Measurements from ENCODE around the gene DIDO1.

Gene DIDO1

DNA sequence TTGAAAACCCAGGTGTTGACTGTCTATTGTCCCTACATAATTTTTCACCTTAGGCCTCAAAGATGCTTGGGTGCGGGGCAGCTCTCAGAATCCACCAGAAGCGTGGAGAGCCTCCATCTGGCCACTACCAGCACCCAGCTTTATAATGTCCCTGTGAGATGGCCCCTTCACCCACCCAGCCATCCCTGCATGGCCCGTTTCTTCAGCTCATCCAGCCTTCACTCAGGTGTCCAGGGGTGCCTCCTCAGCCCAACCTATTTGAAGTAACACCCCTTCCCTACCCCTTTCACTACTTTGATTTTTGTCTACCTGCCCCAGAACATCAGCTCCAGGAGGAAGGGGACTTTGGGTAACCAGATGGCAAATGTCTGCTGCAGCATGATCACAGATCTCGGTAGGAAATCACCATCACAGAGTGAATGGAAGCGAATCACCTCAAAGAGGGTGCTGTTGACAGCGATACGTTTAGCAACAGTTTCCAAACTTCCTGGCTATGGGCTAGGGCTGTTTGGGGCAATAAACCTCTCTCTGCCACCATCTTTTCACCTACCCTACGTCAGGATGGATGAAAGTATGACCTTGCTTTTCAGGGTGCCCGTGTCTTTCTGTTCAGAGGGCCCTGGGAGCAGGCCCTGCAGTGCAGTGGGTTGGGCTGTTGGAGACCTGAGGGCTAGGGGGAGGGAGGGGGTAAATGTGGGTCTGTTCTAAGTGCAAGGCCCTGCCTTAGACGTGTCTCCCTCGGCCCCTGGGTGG lies 25.0 kb upstream of the DIDO1 start:
- no peak for DNase-seq (ENCODE audit: low read depth in 3 of 3)

DNA sequence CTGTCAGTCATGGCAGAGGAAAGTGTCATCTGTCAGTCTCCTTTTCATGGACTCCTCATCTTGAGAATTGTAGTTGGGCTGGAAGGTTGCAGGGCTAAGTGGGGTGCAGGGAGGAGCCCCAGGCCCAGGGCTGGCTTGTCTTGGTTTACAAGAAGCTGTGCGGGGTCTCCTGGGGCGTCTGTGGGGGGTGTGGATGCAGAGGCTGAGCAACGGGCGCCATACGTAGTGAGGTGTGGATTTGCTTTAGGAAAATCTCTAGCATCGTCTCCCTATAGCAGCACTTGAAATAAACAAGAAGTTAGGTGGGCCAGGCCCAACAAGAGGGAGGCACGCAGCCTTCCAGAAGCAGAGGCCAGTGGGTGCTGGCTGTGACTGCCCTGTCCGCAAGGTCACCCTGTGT lies 24.4 kb upstream of the DIDO1 start:
- no peak for DNase-seq (ENCODE audit: low read depth in 3 of 3)

DNA sequence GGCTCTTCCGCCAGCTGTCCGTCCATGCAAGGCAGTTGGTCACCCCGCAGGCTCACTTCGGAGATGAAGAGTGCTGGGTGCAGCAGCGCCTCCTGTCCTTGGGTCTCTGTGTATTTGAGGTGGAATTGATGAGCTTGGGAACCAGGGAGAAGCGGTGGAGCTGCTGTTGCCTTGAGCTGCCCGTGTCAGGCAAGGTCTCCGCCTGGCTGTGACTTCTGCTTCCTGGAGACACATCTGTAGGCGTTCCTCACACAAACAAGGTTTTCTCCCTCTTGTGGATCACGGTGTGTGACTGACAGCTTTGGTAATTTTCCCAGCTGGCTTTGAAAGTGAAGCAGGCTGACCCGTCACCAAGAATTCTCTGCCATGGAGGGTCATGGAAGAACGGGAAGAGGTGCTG lies 23.7 kb upstream of the DIDO1 start:
- DNase-seq (ENCODE audit: low read depth in 3 of 3) = no peak

DNA sequence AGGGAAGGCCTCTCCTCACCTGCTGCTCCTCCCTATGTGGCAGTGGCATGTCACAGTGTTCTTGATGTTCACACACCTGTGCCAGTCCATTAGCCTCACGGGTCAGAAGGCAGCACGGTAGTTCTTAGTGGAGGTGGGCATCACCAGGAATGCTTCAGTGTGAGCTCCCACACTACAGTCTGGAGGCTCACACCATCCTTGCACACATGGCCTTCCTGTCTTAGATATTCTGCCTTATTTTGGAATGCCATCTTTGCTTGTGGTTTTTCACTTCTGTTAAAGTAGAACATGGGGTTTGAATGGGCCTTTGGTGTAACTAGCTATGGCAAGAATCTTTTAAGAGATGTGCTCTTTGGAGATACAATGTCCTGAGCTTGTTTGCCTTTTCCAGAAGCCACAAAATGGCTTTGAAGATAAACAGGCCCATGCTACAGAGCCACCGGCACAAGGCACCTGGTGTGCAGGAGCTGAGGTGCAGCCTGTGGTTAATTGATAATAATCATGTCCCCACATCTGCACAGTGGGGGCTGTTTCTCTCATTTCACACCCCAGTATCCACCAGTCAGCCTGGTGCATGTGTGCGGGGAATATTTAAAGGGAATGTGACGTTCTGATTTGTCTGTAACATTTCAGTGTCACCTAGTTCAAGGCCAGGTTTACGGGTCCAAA lies 23.0 kb upstream of the DIDO1 start:
- no peak for DNase-seq (ENCODE audit: low read depth in 3 of 3)

DNA sequence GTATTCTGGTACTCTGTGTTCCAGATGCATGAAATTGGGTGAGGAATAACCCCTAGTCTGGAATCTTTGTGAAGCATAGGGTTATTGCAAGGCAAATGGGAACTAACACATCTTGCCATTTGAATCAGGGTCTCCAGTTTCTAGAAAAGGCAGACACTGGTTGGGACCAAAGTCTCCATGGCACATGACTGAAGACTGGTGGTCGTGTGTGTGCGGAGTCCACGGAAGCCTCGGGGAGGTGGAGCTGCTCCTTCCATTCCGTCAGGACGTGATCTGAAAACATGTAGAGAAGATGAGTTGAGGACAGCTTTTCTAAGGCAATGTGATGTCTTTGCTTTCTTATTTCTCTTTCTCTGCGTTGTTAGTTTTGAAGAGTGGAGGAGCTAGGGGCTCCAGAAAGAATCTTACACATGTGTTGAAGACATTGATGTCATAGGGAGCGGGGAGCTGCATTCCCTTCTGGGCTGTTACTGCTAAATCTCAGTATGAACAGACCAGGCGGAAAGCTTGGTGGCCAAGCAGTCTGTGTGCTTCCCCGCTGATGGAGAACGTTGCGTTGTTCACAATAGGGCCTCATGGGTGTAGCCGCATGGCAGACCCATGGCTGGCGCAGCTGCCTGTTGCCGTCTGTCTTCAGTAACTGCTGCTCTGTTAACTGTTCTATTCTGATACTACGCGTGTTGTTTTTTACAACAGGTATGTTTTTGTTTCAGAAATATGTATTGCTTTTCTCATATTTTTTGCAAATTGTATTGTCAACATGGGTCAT lies 21.4 kb upstream of the DIDO1 start:
- DNase-seq (ENCODE audit: low read depth in 3 of 3) = no peak

DNA sequence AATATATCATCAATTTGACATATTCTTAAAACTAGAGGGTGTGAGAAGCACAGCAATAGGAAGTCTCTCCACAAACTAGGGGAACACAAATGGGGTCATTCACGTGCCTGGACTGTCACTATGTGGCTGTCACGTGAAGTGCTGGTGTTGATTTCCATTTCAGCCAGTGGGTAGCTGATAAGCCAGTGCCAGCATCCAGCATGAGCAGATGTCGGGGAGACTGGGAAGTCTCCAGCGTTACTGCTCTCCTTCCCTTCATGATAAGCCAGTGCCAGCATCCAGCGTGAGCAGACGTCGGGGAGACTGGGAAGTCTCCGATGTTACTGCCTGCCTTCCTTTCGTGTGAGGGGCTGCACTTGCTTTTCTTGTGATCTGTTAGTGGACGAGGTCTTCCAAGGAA lies 20.6 kb upstream of the DIDO1 start:
- no peak for DNase-seq (ENCODE audit: low read depth in 3 of 3)

DNA sequence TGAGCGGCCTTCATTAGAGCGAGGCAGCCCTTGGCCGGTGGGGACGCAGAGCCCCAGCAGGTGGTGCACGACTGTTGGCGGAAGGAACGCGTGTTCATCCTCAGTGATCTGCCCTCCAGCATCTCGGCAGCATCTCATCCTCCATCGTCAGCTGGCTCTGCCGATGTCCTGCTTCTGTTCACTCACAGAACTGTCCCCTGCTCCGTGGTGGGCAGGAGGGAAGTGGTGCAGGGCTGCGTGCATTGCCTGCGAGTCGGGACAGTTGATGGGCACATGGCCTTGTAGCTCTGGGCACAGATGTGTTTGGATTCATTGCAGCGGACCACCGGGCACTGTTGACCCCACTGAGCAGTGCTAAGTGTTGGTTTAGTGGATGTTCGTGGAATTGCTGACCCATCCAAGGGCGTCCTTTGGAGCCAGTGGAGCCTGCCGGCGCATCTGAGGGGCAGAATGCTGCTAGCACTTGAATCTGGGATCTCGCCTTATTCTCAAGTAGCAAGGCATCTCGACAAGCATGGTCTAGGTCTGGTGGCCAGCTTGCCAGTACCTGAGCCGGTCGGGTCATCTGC lies 19.6 kb upstream of the DIDO1 start:
- DNase-seq (ENCODE audit: low read depth in 3 of 3) = no peak

DNA sequence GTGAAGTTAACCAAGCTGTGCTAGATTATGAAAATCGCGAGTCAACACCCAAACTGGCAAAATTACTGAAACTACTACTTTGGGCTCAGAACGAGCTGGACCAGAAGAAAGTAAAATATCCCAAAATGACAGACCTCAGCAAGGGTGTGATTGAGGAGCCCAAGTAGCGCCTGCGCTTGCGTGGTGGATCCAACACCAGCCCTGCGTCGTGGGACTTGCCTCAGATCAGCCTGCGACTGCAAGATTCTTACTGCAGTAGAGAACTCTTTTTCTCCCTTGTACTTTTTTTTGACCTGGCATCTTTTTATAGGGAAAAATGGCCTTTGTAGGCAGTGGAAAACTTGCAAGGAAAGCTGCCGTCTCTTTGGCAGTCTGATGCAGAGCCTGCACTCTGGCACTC lies 18.4 kb upstream of the DIDO1 start:
- DNase-seq (ENCODE audit: low read depth in 3 of 3) = no peak

DNA sequence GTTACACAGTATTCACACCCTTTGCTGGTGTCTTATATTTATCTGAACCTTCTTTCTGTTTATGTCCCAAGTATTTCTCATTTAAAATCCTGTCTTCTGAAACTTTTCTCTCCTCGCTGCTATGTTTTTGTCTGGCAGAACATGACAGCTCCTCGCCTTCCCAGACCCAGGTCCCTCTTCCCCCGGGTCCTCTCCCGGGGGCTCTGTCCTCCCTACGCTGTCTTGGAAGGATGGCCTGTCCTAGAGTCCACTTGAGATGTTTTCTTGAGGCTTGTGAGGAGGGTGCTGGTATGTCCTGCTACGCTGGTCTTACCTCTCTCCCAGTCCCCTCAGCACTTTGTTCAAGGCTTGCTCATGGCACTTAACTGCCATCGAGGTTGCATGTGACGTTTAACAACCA lies 17.9 kb upstream of the DIDO1 start:
- no peak for DNase-seq (ENCODE audit: low read depth in 3 of 3)

DNA sequence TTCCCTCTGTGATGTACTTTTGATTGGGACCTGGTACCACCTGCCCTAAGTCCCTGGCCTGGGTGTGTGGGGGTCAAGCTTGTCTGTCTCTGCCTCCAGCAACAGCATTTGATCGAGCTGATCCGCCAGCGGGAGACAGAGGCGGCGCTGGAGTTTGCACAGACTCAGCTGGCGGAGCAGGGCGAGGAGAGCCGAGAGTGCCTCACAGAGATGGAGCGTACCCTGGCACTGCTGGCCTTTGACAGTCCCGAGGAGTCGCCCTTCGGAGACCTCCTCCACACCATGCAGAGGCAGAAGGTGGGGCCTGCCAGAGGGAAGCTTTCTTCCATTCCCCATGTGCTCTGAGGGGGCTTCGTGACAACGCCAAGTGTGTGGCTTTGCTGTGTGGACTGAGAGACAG lies 17.1 kb upstream of the DIDO1 start:
- DNase-seq (ENCODE audit: low read depth in 3 of 3) = no peak

DNA sequence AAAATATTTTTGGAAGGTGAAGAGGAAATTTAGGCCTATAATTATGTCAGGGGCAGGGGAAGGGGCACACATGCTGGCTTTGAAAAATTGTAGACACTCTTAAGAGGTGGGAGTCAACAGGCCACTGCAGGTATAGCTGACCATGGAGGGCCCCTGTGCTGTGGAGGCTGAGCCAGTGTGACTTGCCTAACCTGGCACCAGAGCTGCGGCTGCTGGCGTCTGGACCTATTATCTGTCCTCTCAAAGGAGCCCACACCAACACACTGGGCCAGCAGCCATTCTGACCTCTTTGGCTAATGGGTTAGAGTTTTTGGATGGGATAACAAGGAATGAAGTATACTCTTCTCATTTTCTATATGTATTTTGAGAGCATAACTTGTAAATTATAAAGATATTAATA lies 16.2 kb upstream of the DIDO1 start:
- DNase-seq (ENCODE audit: low read depth in 3 of 3) = no peak

DNA sequence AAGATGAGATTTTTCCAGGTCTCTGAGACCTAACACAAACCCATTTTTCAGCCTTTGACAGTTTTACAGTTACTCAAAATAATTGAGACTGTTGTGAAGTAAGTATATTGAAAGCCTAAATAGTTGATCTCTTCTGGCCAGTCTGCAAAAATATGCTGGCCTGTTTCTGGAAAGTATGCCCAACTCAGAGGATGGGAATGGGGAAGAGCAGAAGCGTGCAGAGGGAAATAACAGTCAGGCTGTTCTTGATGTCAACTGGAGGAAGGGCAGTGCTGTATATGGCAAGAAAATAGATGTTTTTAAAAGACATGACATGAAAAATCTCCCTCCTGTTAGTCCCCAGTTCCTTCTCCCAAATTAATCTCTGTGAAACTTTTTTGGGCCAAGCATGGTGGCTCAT lies 15.5 kb upstream of the DIDO1 start:
- no peak for DNase-seq (ENCODE audit: low read depth in 3 of 3)

DNA sequence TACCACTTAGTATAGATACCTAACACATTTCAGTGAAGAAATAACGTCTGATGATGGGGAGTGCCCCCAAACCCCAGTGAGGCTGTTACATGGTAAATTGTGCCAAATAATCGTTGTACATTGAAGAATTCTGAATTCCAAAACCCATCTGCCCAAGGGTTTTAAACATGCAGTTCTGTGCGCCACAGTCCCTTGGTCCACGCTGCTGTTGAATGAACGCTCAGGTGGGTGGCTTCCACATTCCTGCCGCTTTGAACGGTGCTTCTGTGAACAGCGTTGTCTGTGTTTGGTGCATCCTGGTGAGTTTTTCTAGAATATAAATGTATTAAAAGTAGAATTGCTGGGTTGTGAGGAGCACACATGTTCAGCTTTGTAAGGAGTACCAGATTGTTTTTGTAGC lies 14.6 kb upstream of the DIDO1 start:
- DNase-seq (ENCODE audit: low read depth in 3 of 3) = no peak

DNA sequence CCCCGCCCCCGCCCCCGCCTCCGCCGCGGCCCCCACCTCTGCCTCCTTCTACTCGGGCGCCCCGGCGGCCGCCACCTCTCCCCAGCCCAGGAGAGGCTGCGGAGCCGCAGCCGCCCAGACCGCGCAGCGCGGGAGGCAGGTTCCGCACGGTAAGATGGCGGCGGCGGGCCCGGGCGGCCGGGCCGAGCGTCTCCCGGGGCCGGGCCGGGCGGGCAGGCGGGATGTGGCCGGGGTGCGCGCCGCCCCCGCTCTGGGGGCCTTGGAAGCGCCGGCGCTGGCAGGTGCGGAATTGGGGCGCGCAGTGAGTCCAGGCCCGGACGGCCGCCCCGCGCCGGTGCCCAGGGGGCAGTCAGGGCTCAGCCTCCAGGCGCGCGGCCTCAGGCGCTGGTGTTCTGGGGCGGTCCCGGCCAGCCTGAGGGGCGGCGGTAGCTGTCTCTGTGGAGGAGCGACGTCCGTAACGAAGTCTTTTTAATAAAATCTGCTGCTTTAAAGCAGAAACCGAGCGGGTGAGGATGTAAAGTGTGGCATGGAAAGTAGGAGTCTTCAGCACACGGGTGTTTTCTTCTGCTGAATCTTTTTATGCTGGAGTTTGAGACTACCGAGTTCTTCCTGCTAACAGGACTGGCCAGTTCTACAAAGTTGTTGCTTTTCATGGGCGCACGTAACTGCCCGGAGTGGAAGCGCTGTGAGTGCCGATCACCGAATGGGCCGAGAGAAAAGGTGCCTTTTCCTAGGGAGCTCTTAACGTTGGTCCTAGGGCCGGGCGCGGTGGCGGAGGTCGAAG lies 12.0 kb upstream of the DIDO1 start, which contains the start of gene GID8:
GID8 (plus strand) TSS at position 43 of the 784 bp plus-strand sequence. CDS start 3,356 bp downstream, outside the sequence.
- no peak for DNase-seq (ENCODE audit: low read depth in 3 of 3)

DNA sequence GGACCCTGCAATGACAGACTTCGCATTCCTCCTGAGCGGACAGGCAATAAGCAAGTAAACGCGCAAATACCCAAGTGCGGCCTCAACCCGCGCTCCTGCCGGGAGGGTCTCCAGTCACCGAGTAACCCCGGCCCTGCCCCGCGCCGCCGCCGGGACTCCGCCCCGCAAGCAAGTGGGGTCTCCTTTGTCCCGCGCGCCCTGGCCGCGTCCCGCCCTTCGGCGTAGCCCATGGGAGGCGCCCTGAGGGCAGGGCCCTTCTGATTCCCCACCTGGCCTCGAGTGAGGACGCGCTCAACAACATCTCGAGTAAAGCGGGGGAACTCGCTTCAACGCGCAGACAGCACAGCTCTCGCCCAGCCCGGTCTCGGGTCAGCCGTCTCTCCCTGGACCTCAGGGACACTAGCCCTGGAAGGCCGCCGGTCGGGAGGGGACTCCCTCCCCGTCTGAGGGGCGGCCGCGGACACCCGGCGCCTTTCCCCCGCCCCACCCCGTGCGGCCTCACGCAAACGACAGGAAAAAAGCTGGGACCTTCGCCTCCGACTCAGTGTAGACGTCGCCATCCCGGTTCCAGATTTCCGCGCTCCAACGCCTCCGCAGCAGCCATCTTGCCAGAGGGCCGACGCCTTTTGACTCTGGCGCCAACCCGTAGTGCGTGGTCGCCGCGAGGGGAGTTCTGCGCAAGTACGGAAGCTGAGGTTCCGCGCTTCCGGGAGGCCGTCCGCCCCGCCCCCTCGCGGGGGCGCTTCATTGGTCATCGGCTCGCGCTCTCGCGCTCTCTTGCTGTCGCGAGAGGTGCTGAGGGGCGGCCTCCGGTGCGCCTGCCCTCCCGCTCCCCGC lies 11.2 kb upstream of the DIDO1 start:
- DNase-seq (ENCODE audit: low read depth in 3 of 3) = peak; percentile 93 to 96 (median 94)

DNA sequence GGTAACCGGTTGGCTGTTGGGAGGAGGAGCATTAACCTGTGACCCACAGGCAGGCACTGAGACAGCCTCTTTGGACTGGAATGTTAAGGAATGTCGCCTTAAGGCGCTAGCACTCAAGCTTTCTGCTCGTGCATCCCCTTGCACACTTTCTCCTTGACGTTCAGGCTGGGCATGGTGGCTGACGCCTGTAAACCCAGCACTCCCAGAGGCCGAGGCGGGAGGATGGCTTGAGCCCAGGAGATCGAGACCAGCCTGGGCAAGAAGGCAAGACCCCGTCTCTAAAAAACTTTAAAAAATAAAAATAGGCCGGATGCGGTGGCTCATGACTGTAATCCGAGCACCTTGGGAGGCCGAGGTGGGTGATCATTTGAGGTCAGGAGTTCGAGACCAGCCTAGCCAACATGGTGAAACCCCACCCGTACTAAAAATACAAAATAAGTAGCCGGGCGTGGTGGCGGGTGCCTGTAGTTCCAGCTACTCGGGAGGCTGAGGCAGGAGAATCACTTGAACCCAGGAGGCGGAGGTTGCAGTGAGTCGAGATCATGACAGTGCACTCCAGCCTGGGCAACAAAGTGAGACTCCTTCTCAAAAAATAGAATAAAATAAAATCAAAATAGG lies 9.8 kb upstream of the DIDO1 start:
- no peak for DNase-seq (ENCODE audit: low read depth in 3 of 3)

DNA sequence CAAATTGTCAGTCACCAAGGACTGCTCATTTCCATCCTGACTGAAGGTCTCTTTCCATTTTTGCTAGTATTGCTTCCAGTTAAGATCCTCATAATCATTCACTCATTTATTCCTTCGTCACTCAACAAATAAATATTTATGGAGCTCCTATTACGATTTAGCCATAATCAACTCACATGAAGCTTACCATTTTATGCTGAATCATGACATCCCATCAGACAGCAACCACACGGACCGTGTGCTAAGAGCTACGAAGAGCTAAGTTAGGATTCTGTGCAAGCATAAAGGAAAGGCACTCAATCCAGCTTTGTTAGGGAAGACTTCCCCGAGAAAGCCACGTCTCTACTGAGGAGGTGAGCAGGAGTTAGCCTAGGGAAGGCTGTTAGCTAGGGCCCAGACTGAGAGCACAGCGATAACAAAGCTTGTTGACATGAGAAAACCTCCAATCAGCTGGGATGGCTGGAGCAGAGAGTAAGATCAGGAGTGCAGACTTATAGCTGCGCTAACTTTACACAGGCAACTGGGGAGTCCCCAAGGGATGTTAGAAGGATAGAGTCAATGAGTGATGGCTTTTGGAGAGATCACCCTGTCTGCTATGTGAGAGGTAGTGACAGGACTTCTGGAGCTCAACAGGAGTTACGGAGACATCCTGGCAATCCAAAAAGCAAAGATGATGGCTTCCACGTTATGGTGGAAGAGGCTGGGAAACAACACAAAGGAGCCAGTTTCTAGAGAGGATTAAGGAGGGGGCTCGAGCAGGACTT lies 9.1 kb upstream of the DIDO1 start:
- no peak for DNase-seq (ENCODE audit: low read depth in 3 of 3)

DNA sequence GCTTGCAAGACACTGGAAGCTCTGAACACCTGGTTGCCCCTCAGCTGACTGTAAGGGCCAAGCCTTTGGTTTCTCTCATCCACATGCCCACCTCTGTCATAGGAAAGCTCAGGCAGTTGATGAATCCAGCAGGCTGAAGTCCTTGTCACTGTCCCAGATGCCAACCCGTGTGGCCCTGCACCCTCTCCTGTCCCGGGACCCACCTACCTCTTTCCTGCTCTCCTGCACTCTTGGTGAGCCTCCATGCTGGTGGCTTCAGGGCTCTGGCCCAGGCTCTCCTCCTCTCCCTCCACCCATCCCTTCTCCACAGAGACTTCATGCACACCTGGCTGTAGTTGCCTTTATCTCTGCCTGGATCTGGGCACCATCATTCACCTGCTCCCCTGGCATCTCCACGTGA lies 7.7 kb upstream of the DIDO1 start:
- no peak for DNase-seq (ENCODE audit: low read depth in 3 of 3)

DNA sequence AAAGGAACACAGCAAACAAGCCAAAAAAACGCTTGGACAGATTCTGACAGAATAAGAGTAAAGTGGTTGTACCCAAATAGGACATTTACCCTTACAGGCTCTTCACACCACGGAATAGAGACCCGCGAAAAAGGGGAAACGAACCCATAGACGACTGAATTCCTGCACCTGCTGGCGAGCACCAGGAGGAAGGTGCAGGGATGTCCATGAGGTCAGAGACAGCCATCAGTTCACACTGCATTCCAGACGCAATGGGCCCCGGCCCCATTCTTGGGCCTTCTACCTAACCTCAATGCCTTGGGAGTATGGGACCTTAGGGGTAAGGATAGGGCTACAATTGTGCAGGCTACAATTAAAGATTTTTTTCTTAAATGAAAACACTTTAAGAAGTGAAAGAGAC lies 5.2 kb upstream of the DIDO1 start:
- no peak for DNase-seq (ENCODE audit: low read depth in 3 of 3)

All from stimulated activated CD4-positive, alpha-beta T cell treated with anti-CD3 and anti-CD28 coated beads, TNF-alpha, amount 100 ng/mL, for 48 hours (primary cell).